PC-9 (cell line): ENCODE data around the gene B3GNT5. TPM values are rescaled to one million over a fixed set of nuclear protein-coding genes. Genes with fewer than 3 reads are reported as not detected.

Experiments
- BruUV-seq: library from RNA; stranded (reverse); fragments of 400-500 nt; replicated peaks from 2 replicates; lab custom pipeline; 2021; lab: Mats Ljungman, UMichigan
- CTCF ChIA-PET: fragments of 300-600 bp; sonication (Branson Sonifier 250); formaldehyde crosslinking; loops from one replicate; lab custom pipeline; 2022; ENCODE audit warnings: antibody characterized with exemption; lab: Charles Lee
- POLR2A ChIA-PET: fragments of 300-600 bp; sonication (Branson Sonifier 250); formaldehyde crosslinking; loops from one replicate; lab custom pipeline; 2022; ENCODE audit warnings: antibody characterized with exemption; ENCODE audit not compliant: unreplicated experiment; lab: Charles Lee
- DNase-seq, 2 experiments: peaks; one replicate each; pipeline versions ENCODE4 v3.0.0 to v3.0.0-alpha.2; 2015 to 2022; ENCODE audit warnings: mixed read lengths in 1 of 2
- H2AFZ ChIP-seq: fragments of 200-600 bp; sonication (generic); 2 replicates; pipeline ENCODE4 v1.8.1; 2017; ENCODE audit warnings: antibody characterized with exemption
- H3F3A ChIP-seq: fragments of 200-600 bp; sonication (generic); 2 replicates; pipeline ENCODE4 v1.8.1; 2017; ENCODE audit warnings: antibody characterized with exemption, mild to moderate bottlenecking, low read depth; ENCODE audit not compliant: insufficient read depth
- H3K27ac ChIP-seq: fragments of 200-600 bp; sonication (generic); 2 replicates; pipeline ENCODE4 v1.6.1; 2016; ENCODE audit warnings: mixed run types
- H3K27me3 ChIP-seq: fragments of 200-600 bp; sonication (generic); 2 replicates; pipeline ENCODE4 v1.6.1; 2016; ENCODE audit warnings: low read depth, mixed run types; ENCODE audit not compliant: insufficient read depth
- H3K36me3 ChIP-seq: fragments of 200-600 bp; sonication (generic); 2 replicates; pipeline ENCODE4 v1.6.1; 2016; ENCODE audit warnings: low read depth, mixed run types
- H3K4me1 ChIP-seq: fragments of 200-600 bp; sonication (generic); replicated peaks from 2 replicates; pipeline ENCODE4 v1.6.1; 2016; ENCODE audit warnings: mixed run types; ENCODE audit not compliant: insufficient read depth
- H3K4me2 ChIP-seq: fragments of 200-600 bp; sonication (generic); 2 replicates; pipeline ENCODE4 v1.6.1; 2017; ENCODE audit warnings: mixed run types
- H3K4me3 ChIP-seq: fragments of 200-600 bp; sonication (generic); 2 replicates; pipeline ENCODE4 v1.6.1; 2016; ENCODE audit warnings: mixed run types
- H3K79me2 ChIP-seq: fragments of 200-600 bp; sonication (generic); 2 replicates; pipeline ENCODE4 v1.6.1; 2017; ENCODE audit warnings: low read depth, mixed run types
- H3K9me2 ChIP-seq: fragments of 200-600 bp; sonication (generic); 2 replicates; pipeline ENCODE4 v1.8.1; 2017; ENCODE audit warnings: mild to moderate bottlenecking; ENCODE audit not compliant: insufficient read depth
- H3K9me3 ChIP-seq: fragments of 200-600 bp; sonication (generic); 2 replicates; pipeline ENCODE4 v1.8.1; 2016; ENCODE audit warnings: low read depth; ENCODE audit not compliant: insufficient read depth
- H4K20me1 ChIP-seq: fragments of 200-600 bp; sonication (generic); 2 replicates; pipeline ENCODE4 v1.8.1; 2017; ENCODE audit not compliant: insufficient read depth
- CTCF ChIP-seq: fragments of 200-600 bp; sonication (generic); conservative IDR thresholded peaks from 2 replicates; pipeline ENCODE4 v1.6.1; 2017; ENCODE audit warnings: mixed run types, antibody characterized with exemption, mild to moderate bottlenecking, moderate library complexity
- EZH2 ChIP-seq: fragments of 200-600 bp; sonication (generic); IDR thresholded peaks from 2 replicates; pipeline ENCODE4 v1.8.0; 2017; ENCODE audit warnings: antibody characterized with exemption, low read depth
- intact Hi-C: fragments of 100-400 bp; cut with micrococcal nuclease; formaldehyde crosslinking; loops from one replicate; pipeline ENCODE4 v1.10.0; 2022; ENCODE audit not compliant: unreplicated experiment
- total RNA-seq: library from RNA; stranded (reverse); gene quantifications from 2 replicates; pipeline ENCODE4 v1.2.3, GENCODE V29; 2021

B3GNT5 gene
- total RNA-seq, 1 experiment from 2014 or later, result 30.7 TPM

GRCh38 chr3:183211352-183211751 is 41.7 kb upstream of the B3GNT5 start:
- no peaks in the 10 kb centered on the region for H3F3A ChIP-seq
- H3K27me3 ChIP-seq, result no peaks in the 10 kb centered on the region
- H3K4me3 ChIP-seq, result no peak overlapping the region
- POLR2A ChIA-PET, result no interaction called here
- TF ChIP-seq EZH2 (no peak), CTCF (no peak)
- H3K9me2 ChIP-seq, result no peaks in the 10 kb centered on the region
- CTCF ChIA-PET, result no interaction called here
- H3K9me3 ChIP-seq, result no peaks in the 10 kb centered on the region
- no peaks in the 10 kb centered on the region for H4K20me1 ChIP-seq
- no peak overlapping the region for H3K27ac ChIP-seq
- no peak for DNase-seq
- no peaks in the 10 kb centered on the region for H3K4me1 ChIP-seq
- no peak overlapping the region for H3K4me2 ChIP-seq
- H2AFZ ChIP-seq, result no peak overlapping the region
- BruUV-seq, result no TSS peak
- intact Hi-C loops, result no loop called here
- no peaks in the 10 kb centered on the region for H3K79me2 ChIP-seq
- no peaks in the 10 kb centered on the region for H3K36me3 ChIP-seq

- TF ChIP-seq EZH2 (no peak), CTCF (no peak)
- H3K4me2 ChIP-seq, result no peak overlapping the region
- no peak overlapping the region for H3K4me3 ChIP-seq
- no peaks in the 10 kb centered on the region for H3K36me3 ChIP-seq
- H3F3A ChIP-seq, result no peaks in the 10 kb centered on the region
- ChIA-PET POLR2A (no interaction called here), CTCF (no interaction called here)
- no peaks in the 10 kb centered on the region for H3K27me3 ChIP-seq
- no peak overlapping the region for H2AFZ ChIP-seq
- no peaks in the 10 kb centered on the region for H4K20me1 ChIP-seq
- H3K9me3 ChIP-seq, result no peaks in the 10 kb centered on the region
- H3K9me2 ChIP-seq, result no peaks in the 10 kb centered on the region
- intact Hi-C loops, result no loop called here
- H3K27ac ChIP-seq, result no peak overlapping the region
- DNase-seq, result peak in 1 of 2 experiments; percentile 29
- no peaks in the 10 kb centered on the region for H3K79me2 ChIP-seq
- H3K4me1 ChIP-seq, result no peaks in the 10 kb centered on the region
- no TSS peak for BruUV-seq
Observed at GRCh38 chr3:183212096-183212495, 41.0 kb upstream of the B3GNT5 start.

- H2AFZ ChIP-seq, result no peak overlapping the region
- no TSS peak for BruUV-seq
- no peaks in the 10 kb centered on the region for H3K36me3 ChIP-seq
- H3K9me2 ChIP-seq, result no peaks in the 10 kb centered on the region
- no peak overlapping the region for H3K27ac ChIP-seq
- H3K27me3 ChIP-seq, result no peaks in the 10 kb centered on the region
- ChIA-PET CTCF (no interaction called here), POLR2A (no interaction called here)
- no peaks in the 10 kb centered on the region for H3K4me1 ChIP-seq
- H3K4me2 ChIP-seq, result no peak overlapping the region
- intact Hi-C loops, result no loop called here
- peak in 1 of 2 experiments; percentile 12 for DNase-seq
- no peaks in the 10 kb centered on the region for H3K9me3 ChIP-seq
- no peaks in the 10 kb centered on the region for H3K79me2 ChIP-seq
- H3F3A ChIP-seq, result no peaks in the 10 kb centered on the region
- H4K20me1 ChIP-seq, result no peaks in the 10 kb centered on the region
- no peak for TF ChIP-seq CTCF
- H3K4me3 ChIP-seq, result no peak overlapping the region
Observed at GRCh38 chr3:183212565-183212964, 40.5 kb upstream of the B3GNT5 start.
